ENCODE measurements around the gene EIF1.
"Not testable (repeated sequence)": the region's sequence is repeated elsewhere in the genome, so short reads cannot be mapped to it uniquely, and the experiment has no call there.

Gene EIF1

DNA sequence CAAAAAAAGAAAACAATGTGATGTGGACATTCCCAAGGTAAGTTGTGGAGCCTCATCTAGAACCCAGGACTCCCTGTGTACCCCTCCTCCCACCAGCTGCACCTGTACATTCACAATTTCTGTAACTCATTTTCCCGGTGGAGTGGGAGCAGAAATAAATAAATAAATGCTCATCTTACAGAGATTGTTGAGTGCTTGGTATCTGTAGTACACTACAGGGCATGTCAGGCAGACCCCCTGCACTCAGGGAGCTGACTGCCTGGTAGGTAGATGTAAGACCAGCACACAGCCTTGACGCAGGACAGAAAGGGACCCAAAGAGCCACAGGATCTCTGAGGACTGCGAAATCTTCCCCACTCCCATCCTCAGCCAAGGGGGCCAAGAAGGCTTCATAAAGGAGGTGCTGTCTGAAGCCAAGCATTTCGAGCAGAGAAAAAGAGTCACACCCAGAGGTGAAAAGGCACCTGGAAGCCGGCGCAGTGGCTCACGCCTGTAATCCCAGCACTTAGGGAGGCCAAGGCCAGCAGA, 6.5 kb downstream of the EIF1 start:
- no peak for DNase-seq

DNA sequence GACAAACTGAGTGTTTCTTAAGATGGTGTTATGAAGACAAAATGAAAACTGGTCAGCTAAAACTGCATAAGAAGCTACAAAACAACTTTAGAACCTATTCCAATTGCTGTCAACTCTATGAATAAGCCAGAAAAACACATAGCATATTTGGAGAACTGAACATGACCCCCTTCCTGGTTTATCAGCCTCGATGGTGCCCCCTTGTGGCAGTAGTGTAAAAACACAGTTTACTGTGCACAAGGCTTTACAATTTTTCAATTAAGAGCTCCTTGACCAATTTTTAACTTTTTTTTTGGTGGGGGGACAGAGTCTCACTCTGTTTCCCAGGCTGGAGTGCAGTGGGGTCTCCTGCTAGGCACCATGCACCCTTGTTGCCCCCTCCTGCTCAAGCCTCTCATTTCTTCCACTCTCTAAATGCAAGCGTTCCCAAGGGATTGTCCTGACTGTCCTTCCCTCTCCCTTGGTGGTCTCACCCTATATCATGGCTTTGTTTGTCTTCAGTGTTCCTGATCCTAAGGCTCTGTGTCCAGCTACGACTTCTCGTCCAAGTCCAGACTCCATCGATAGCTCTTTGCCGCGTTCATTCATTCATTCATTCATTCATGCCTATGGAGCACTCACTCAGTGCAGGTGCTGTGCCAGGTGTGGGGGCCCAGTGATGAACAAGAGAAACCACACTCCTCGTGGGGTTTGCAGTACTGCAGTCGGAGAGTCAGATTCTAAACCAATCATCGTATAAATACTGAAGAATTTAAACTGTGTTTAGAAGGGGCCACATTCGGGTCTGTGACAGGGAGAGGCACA, 7.5 kb downstream of the EIF1 start:
- DNase-seq, result peak in 20 of 58 donors; percentile 4 to 57 (median 26)

DNA sequence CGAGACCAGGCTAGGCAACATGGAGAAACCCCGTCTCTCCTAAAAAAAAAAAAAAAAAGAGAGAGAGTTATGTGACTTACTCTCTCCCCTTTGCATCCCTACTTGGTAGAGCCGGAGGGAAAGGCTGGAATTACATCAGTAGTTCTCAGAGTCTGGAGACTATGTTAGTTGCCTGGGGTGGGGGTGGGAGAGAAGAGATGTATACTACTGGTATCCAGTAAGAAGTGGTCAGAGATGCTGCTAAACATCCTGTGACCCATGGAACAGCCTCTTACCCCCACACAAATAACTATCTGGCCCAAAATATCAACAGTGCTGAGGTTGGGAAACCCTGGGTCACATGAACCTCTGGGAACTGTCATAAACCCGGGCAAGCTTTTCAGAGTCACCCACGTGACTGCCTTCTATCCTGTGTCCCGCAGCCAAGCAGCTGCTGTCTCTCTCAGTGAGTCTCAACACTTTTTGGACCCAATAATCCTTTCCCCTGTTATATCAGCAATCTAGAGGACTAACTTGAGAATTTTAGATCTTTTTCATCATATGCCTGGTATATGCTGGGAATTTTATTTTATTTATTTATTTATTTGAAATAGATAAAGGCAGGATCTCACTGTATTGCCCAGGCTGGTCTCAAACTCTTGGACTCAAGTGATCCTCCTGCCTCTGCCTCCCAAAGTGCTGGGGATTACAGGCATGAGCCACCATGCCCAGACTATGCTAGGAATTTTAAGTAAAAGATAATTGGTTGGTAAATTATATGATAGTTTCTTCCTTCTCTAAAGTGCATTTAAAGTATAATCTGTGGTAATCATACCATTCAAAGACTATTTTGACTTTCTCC, 8.7 kb downstream of the EIF1 start:
- peak in 23 of 58 donors; percentile 7 to 67 (median 32) for DNase-seq

DNA sequence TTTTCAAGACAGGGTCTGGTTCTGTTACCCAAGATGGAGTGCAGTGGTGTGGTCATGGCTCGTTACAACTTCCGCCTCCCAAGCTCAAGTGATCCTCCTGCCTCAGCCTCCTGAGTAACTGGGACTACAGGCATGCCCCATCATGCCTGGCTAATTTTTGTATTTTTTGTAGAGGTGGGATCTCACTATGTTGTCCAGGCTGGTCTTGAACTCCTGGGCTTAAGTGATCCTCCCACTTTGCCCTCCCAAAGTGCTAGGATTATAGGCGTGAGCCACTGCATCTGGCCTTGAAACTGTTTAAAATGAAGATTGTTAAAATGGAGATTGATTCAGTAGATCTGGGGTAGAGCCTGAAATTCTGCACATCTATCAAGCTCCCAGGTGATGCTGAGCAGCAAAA, 12.2 kb downstream of the EIF1 start:
- not testable (repeated sequence) for DNase-seq

DNA sequence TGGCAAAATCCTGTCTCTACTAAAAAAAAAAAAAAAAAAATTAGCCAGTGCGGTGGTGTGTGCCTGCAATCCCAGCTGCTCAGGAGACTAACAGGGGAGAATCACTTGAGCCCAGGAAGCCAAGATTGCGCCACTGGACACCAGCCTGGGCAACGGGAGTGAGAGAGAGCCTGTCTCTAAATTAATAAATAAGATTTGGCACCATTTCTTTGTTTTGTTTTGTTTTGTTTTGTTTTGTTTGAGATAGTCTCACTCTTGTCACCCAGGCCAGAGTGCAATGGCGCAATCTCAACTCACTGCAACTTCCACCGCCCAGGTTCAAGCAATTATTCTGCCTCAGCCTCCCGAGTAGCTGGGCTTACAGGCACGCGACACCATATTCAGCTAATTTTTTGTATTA, 14.0 kb downstream of the EIF1 start:
- DNase-seq, result no peak

DNA sequence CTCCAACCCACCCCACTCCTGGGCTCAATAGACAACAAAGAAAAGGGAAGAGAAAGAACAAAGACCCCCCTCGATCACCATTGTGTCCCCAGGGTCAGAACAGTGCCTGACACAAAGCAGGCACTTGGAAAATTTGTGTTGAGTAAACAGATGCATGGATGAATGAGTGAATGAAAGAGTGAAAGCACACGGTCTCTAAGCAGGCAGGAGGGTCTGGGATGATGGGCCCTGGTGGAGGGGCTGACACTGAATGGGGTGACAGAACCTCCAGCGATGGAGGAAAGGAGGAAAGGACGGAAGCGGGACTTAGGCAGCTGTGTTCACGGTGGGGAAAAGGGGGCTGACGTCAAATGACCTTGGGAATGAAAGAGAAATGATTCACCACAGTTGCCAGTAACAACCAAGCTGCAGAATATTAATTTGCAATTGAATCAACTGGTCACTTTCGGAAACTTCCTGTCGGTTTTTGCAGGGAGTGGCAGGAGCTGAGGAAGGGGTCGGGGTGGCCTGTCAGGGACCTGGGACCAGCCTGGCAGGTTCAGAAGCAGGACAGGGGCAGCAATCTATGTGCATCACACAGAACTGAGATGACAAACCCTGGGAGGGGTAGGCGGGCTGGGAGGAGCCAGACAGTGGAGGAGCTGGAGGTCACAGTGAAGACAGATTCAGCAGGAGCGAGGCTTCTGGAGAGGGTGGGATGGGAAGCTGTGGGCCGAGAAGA, 16.7 kb downstream of the EIF1 start:
- DNase-seq, result peak in 2 of 58 donors; percentile 27 to 31

DNA sequence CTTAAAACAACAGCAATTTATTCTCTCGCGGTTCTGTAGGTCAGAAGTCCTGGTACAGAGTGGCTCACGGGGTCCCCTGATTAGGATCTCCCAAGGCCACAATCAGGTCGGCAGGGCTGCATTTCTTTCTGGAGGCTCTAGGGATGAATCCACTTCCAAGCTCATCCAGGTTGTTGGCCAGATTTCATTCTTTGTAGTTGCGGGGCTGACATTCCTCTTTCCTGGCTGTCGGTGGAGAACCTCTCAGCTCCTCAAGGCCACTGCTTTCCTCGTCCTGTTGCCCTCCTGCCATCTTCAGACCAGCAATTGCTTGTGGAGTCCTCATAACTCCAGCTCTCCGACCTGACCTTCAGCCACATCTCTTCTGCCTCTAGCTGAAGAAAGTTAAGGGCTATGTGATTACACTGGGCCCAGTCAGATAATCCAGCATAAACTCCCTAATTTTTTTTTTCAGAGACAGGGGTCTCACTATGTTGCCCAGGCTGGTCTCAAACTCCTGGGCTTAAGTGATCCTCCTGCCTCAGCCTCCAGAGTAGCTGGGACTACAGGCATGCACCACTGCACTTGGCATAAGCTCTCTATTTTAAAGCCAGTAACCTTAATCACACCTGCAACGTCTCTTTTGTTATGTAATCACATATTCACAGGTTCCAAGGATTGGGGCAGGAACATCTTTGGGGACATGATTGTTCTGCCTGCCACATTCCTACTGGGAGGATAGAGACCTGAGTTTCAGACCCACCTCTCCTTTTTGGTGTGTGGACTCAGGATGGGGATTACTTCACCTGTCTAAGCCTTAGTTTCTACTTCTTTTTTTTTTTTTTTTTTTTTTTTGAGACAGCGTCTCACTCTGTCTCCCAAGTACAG, 19.4 kb downstream of the EIF1 start:
- DNase-seq, result no peak

DNA sequence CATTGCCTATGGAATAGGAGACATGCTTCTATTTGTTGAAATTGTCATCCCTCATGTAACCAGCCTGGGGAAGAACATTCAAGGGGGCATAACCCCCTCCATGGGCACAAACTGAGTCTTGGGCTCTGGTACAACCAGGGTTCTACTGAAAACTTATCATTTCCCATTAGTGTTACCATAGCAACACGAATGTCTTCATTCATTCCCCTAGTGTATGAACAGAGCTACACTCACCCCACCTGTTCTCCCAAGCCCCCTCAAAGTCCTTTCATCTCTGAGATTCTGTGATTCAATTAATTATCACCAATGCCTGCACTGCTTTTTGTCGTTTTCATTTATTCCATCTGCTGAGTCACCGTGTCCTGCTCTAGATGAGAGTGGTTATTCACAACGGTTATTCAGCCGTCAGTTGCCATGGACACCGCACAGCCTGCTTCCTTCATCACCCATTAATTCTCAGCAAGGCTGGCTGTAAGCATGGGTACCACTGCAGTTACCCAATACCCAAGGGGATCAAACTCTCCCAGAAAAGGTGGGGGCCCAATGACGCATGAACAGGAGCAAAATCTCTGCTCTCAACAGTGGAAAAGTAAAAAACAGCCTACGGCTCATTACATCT, 21.9 kb downstream of the EIF1 start:
- peak in 51 of 58 donors; percentile 6 to 90 (median 60) for DNase-seq

DNA sequence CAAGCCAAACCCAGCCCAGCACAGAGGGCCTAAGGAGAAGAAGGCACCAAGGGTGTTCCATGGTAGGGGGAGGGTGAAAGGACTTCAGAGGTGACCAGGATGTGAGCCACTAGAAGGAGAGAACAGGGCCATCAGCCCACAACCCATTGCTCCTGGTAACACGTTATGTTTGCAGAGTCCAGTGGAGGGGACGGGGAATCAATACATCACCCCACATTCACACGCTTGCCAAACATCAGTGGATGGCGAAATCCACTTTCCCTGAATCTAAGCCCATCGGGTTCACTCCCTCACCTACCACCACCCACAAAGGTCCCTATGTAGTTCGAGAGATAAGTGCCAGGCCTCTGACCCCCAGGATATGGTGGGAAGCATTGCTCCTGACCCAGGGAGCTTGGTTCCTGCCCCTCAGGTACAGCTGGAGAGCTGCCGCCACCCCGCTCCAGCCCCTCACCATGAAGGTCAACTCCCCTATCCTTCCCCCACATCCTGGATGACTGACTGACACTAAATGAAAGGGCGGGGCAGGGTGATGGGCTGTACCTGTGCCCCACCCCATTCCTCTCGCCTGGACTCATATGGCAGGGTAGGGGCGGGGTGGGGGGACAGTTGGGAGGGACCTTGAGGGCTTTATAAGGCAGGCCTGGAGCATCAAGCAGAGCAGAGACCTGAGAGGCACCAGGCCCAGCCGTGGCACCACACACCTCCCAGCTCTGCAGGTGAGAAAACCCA, 23.1 kb downstream of the EIF1 start, which contains the start of gene GAST:
Gene GAST (plus strand): TSS at position 663 of the 732 bp plus-strand sequence. CDS start 3,106 bp downstream, outside the sequence.
- DNase-seq, result no peak

DNA sequence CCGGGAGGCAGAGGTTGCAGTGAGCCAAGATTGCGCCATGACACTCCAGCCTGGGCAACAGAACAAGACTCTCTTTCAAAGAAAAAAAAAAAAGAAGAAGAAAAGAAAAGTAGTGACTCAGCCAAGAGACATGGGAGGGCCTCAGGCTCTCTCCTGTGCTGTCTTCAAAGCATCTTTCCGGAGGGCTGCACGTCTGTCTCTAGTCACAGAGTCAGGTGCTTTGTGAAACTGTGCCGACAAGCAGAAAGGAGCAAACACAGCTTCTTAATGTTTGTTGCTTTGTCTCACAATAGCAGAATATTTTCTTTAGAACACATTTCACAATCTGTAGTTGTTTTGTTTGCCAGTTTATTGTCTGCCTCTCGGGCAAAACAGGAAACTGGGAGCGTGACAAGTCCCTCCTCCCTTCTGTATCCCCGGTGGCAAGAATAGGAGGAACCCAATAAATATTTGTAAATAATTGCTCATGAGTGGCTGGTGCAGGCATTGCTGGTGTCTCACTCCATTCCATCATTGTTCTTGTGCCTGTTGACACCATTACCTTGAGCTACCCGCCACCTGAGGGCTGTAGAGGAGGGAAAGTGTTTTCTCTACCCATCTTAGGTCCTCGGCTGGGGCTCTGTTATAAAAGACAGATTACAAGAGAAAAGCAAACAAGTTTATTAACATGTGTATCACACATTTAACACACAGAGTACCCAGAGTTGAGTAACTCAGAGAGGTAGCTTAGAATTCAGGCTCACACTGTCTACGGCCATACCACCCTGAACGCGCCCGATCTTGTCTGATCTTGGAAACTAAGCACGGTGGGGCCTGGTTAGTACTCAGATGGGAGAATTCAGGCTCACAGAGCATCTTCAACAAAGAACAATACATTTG, 29.0 kb downstream of the EIF1 start:
- DNase-seq, result peak in 7 of 58 donors; percentile 3 to 43 (median 22)

DNA sequence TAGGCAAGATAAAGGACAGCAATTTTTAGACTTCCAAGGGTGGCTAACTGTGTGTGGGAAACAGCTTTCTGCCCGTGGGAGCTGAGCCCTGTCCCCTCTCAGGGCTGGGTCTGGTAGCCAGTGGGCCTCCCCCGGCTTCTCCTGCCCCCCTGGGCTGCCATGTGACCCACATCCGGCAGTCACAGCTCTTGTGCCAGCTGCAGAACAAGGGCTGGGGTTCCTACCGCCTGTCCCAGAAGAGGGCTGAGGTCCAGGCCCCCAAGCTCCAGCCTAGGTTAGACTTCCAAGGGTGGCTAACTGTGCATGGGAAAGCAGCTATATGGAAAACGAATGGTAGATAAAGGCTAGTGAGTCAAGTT, 29.6 kb downstream of the EIF1 start:
- DNase-seq, result peak in 31 of 58 donors; percentile 6 to 56 (median 18)

DNA sequence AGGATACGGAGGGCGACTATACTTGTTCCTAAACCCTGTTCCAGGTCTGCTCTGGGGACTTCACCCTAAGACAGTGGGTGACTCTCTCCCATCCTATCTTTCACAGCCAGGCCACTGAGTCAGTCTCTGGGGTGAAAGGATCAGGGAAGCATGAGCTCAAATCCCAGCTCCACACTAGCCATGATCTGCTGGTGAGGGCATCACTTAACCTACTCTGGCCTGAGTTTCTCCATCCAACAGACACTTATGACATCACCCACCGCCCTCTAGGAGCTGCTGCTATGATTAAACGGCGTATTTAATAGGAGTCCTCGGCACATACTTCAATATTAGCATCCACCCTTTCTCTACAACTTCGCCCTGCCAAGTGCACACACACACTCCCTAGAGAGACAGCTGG, 33.5 kb downstream of the EIF1 start:
- no peak for DNase-seq

DNA sequence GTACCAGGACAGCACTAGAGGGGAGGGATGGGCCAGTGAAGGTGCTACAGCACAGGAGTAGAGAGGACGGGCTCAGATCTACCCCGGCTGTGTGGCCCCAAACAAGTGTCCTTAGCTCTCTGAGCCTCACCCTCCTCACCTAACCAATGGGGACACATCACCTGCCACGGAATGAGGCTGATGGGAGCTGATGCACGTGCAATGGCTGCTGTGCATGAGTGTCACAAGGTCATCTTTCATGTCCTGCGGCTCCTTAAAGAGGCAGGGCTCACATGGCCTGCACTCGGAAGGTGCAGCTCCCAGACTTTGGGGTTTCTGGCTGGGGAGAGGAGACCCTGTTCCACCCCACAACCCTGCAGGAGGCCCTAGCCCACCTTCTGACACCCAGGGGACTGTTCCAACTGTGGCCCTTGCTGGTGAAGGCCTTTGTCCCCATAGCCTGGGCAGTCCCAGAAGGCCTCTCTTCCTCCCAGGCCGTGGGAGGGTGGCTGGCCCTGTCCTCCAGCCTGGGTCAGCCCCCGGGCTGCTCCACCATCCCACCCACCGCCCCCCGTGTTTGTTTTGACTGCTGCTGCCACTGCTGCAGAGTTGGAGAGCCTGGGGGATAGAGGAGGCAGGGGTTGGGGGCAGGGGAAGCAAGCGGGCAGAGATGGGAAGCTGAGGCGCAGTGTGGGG, 35.3 kb downstream of the EIF1 start:
- no peak for DNase-seq

DNA sequence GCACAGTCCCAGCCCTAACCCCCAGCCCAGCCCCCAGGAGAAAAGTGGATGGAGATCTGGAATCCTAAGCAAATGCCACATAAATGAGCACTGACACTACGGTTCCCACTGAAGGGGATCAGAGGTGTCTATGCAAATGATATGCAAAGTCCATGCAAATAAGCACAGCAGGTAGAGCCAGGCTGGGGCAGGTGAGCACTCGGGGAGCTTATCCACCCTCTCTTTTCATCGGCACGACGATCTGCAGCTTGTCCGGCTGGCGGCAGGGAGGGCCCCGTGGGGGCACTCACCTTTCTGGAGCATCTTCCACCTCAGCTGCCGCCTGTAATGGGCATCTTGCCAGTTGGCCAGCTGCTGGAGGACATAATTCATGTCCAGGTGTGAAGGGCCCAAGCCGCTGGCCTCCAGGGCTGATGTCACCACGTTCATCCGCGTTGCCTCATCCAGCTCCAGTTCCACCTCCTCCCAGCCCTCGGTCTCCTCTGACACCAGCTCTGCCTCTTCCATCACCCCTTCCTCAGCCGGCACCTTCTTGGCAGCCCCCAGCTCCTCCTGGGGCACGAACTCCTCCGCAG, 35.9 kb downstream of the EIF1 start:
- no peak for DNase-seq

DNA sequence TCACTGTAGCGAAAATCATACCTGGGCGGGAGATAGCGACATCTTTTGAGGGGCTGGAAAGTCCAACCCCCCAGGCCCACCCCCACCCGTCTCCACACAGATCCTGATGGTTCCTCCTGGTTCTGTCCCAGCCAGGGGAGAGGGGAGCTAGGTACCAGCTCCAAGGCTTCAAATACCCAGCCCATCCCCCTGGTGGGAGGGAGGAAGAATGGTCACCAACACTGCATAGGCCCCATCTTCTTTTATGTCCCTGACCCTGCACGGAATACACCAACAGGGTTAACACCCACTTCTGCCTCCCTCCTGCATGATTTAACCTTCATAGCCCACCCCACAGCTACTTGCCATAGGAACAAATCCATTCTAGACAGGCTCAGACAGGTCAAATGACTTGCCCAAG, 36.4 kb downstream of the EIF1 start:
- no peak for DNase-seq

DNA sequence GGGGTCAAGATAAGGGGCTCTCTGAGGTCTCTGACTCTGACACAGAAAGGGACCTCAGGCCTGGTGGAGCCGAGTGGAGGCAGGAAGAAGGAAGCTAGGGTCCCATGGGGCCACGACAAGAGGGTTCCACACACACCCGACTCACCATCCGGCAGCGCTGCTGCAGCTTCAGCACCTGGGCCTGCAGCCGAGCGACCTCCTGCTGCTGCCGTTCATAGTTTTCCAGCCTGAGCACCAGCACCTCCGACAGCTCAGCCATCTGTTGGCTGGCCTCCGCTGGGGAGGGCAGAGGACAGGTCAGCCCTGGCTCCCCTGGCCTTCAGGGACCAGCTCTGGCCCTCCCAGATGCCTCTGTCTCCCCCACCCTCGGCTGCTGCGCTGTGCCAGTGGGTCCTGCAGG, 39.4 kb downstream of the EIF1 start:
- no peak for DNase-seq

DNA sequence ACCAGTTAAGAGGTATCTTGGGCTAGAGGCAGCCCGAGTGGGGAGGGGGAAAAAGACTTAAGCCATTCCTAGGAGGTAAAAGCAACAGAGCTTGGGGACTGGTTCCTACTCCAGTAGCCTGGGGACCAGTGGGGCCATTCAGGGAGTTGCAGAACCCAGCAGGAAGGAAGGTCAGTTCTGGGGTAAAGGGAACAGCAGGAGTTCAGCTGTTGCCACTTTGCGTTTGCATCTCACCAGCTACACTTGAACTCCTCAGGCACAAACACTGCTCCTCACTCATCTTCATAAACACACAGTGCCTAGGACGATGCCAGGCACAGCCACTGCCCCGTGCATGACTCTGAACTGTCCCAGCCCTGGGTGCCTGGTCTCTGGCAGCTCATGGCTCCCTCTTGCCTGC, 41.8 kb downstream of the EIF1 start:
- DNase-seq, result no peak
